HepG2 (cell line): ENCODE results near the gene ELL3. TPM values are rescaled to one million over a fixed set of nuclear protein-coding genes. Genes with fewer than 3 reads are reported as not detected.

Source experiments
- AGO1 ChIP-seq: fragments of 200-400 bp; formaldehyde crosslinking; IDR thresholded peaks from 2 replicates; pipeline ENCODE4 v1.6.1; 2017; ENCODE audit warnings: mild to moderate bottlenecking, low read depth, low read length, moderate library complexity; ENCODE audit not compliant: poor library complexity, severe bottlenecking
- ARNTL ChIP-seq: sonication (generic); formaldehyde crosslinking; IDR thresholded peaks from 2 replicates; pipeline ENCODE4 v1.4.0; 2020; ENCODE audit warnings: mild to moderate bottlenecking, missing genetic modification reagents
- FOXJ3 ChIP-seq: sonication (generic); formaldehyde crosslinking; IDR thresholded peaks from 2 replicates; pipeline ENCODE4 v1.4.0; 2020; ENCODE audit warnings: missing genetic modification reagents, mild to moderate bottlenecking, borderline replicate concordance
- HIVEP1 ChIP-seq: sonication (generic); formaldehyde crosslinking; IDR thresholded peaks from 2 replicates; pipeline ENCODE4 v1.4.0; 2020; ENCODE audit warnings: mild to moderate bottlenecking, missing genetic modification reagents
- IKZF4 ChIP-seq: sonication (generic); formaldehyde crosslinking; IDR thresholded peaks from 2 replicates; pipeline ENCODE4 v1.5.1; 2020; ENCODE audit warnings: borderline replicate concordance, mild to moderate bottlenecking, low read depth, missing genetic modification reagents; ENCODE audit errors: not compliant biosample characterization
- KLF13 ChIP-seq: sonication (generic); formaldehyde crosslinking; IDR thresholded peaks from 2 replicates; pipeline ENCODE4 v1.4.0; 2020; ENCODE audit warnings: mild to moderate bottlenecking, missing genetic modification reagents
- NFE2L1 ChIP-seq: sonication (generic); formaldehyde crosslinking; IDR thresholded peaks from 2 replicates; pipeline ENCODE4 v1.4.0; 2020; ENCODE audit warnings: missing genetic modification reagents, mild to moderate bottlenecking, borderline replicate concordance
- TBL1XR1 ChIP-seq: fragments of 150-350 bp; IDR thresholded peaks from 2 replicates; pipeline ENCODE4 v1.6.1; 2014; ENCODE audit warnings: borderline replicate concordance, low read length; ENCODE audit not compliant: partially characterized antibody
- ZNF337 ChIP-seq: sonication (generic); formaldehyde crosslinking; IDR thresholded peaks from 2 replicates; pipeline ENCODE4 v1.5.1; 2020; ENCODE audit warnings: missing genetic modification reagents, low read depth, mild to moderate bottlenecking, borderline replicate concordance
- ZNF572 ChIP-seq: sonication (generic); formaldehyde crosslinking; IDR thresholded peaks from 2 replicates; pipeline ENCODE4 v1.5.1; 2020; ENCODE audit warnings: mild to moderate bottlenecking, missing genetic modification reagents
- ZNF879 ChIP-seq: sonication (generic); formaldehyde crosslinking; IDR thresholded peaks from 2 replicates; pipeline ENCODE4 v1.8.1; 2023; ENCODE audit warnings: missing genetic modification reagents
- ZNF891 ChIP-seq: sonication (generic); formaldehyde crosslinking; IDR thresholded peaks from 2 replicates; pipeline ENCODE4 v1.5.0; 2020; ENCODE audit warnings: mild to moderate bottlenecking, missing genetic modification reagents
- polyA plus RNA-seq, 8 experiments: library from polyadenylated mRNA; depleted of rRNA in 3 of 8; stranded (reverse) in 7 of 8; unstranded in 1 of 8; fragments of >200 nt; fragmentation: Illumina TruSeq in 4 of 8; extraction: Trizol in 4 of 8; gene quantifications; 2 replicates each; pipeline versions ENCODE4 v1.2.1 to v1.2.3, GENCODE V29; 2011 to 2016; ENCODE audit warnings: low read depth in 4 of 8, missing spikeins in 1 of 8, mixed read lengths in 1 of 8; ENCODE audit not compliant: insufficient read depth in 1 of 8
- total RNA-seq, 5 experiments: library from RNA; depleted of rRNA; stranded (reverse); fragments of >200 nt; fragmentation: Illumina TruSeq; extraction: Trizol; gene quantifications; 2 replicates each; pipeline ENCODE4 v1.2.3, GENCODE V29; 2016; ENCODE audit warnings: low read depth in 1 of 5
- TF ChIP-seq, protein P1 (sequence below): sonication (generic); formaldehyde crosslinking; IDR thresholded peaks from 2 replicates; pipeline ENCODE4 v1.4.0; 2020; ENCODE audit warnings: missing genetic modification reagents, borderline replicate concordance
- TF ChIP-seq, protein P2 (sequence below): sonication (generic); formaldehyde crosslinking; IDR thresholded peaks from 2 replicates; pipeline ENCODE4 v1.8.0; 2022; ENCODE audit warnings: mild to moderate bottlenecking, missing genetic modification reagents, moderate library complexity
- TF ChIP-seq, protein P3 (sequence below): sonication (generic); formaldehyde crosslinking; IDR thresholded peaks from 2 replicates; pipeline ENCODE4 v1.5.0; 2020; ENCODE audit warnings: mild to moderate bottlenecking, missing genetic modification reagents
- TF ChIP-seq, protein P4 (sequence below): sonication (generic); formaldehyde crosslinking; IDR thresholded peaks from 2 replicates; pipeline ENCODE4 v1.5.0; 2020; ENCODE audit warnings: missing genetic modification reagents

The ELL3 gene
- total and polyA plus RNA-seq, 2 of the 13 experiments (the other 11 are each of a cell fraction or from before 2014, with no cell fraction given), result 6.1 to 8.8 TPM

DNA sequence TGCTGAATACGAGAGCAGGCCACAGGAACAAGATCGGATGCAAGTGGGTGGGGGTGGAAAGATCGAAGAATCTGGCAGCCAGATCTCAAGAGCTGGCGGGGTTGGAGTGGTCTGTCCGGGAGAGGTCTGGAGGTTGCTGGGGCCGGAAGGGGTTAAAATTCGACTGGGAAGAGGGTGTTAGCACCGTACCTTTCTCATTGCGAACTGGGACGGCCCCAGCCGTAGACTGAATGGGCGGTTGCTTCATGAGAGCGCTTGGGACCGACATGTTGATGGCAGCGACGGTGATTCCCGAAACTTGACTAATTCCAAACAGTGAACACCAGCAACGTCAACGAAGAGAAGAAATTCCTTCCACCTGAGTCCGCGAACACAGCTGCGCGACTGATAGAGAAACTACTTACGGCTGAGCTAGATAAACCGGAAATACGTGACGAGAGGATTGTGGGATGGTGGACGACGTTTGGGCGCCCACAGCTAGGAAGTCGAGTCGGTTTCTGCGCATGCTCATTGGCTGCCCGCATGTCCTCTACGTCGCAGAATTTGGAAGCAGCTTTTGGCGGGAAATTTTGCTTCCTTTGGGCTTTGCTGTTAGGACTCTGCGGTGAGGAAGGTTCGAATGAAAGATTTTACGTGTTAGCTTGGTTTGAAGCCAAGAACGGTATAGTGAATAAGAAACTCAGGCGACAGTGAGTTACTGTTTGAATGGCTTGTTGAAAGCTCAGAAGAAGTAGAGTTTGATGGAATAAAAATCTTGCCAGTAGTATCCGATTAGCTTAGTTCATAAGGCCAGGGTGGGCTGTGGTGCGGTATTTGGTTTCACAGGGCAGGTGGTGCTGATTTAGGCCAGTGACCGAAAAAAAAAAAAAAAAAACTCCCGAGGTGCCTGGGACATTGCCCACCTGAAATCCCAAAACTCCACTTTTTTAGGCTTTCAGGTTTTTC, 47.8 kb upstream of the ELL3 start, which contains the start of gene MFAP1 (continued):
- TF ChIP-seq, protein P1, sequence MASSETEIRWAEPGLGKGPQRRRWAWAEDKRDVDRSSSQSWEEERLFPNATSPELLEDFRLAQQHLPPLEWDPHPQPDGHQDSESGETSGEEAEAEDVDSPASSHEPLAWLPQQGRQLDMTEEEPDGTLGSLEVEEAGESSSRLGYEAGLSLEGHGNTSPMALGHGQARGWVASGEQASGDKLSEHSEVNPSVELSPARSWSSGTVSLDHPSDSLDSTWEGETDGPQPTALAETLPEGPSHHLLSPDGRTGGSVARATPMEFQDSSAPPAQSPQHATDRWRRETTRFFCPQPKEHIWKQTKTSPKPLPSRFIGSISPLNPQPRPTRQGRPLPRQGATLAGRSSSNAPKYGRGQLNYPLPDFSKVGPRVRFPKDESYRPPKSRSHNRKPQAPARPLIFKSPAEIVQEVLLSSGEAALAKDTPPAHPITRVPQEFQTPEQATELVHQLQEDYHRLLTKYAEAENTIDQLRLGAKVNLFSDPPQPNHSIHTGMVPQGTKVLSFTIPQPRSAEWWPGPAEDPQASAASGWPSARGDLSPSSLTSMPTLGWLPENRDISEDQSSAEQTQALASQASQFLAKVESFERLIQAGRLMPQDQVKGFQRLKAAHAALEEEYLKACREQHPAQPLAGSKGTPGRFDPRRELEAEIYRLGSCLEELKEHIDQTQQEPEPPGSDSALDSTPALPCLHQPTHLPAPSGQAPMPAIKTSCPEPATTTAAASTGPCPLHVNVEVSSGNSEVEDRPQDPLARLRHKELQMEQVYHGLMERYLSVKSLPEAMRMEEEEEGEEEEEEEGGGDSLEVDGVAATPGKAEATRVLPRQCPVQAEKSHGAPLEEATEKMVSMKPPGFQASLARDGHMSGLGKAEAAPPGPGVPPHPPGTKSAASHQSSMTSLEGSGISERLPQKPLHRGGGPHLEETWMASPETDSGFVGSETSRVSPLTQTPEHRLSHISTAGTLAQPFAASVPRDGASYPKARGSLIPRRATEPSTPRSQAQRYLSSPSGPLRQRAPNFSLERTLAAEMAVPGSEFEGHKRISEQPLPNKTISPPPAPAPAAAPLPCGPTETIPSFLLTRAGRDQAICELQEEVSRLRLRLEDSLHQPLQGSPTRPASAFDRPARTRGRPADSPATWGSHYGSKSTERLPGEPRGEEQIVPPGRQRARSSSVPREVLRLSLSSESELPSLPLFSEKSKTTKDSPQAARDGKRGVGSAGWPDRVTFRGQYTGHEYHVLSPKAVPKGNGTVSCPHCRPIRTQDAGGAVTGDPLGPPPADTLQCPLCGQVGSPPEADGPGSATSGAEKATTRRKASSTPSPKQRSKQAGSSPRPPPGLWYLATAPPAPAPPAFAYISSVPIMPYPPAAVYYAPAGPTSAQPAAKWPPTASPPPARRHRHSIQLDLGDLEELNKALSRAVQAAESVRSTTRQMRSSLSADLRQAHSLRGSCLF (CRISPR knock-in tag), result no peak
- TF ChIP-seq ZNF337 (CRISPR knock-in tag) (0 out of 2 replicates have a peak, but pooled peaks have one; percentile 55), ARNTL (CRISPR knock-in tag) (0 out of 2 replicates have a peak, but pooled peaks have one; percentile 19), ZNF891 (CRISPR knock-in tag) (0 out of 2 replicates have a peak, but pooled peaks have one; percentile 32), NFE2L1 (CRISPR knock-in tag) (no peak), AGO1 (no peak), FOXJ3 (CRISPR knock-in tag) (peak; percentile 39; the same call in 1 of the 2 replicates), TBL1XR1 (no peak), KLF13 (CRISPR knock-in tag) (no peak), IKZF4 (CRISPR knock-in tag) (no peak), ZNF879 (no peak), HIVEP1 (CRISPR knock-in tag) (peak; percentile 71), ZNF572 (CRISPR knock-in tag) (peak; percentile 72; the same call in 1 of the 2 replicates)
- TF ChIP-seq, protein P2, sequence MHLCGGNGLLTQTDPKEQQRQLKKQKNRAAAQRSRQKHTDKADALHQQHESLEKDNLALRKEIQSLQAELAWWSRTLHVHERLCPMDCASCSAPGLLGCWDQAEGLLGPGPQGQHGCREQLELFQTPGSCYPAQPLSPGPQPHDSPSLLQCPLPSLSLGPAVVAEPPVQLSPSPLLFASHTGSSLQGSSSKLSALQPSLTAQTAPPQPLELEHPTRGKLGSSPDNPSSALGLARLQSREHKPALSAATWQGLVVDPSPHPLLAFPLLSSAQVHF (CRISPR knock-in tag), result no peak
- TF ChIP-seq, protein P3, sequence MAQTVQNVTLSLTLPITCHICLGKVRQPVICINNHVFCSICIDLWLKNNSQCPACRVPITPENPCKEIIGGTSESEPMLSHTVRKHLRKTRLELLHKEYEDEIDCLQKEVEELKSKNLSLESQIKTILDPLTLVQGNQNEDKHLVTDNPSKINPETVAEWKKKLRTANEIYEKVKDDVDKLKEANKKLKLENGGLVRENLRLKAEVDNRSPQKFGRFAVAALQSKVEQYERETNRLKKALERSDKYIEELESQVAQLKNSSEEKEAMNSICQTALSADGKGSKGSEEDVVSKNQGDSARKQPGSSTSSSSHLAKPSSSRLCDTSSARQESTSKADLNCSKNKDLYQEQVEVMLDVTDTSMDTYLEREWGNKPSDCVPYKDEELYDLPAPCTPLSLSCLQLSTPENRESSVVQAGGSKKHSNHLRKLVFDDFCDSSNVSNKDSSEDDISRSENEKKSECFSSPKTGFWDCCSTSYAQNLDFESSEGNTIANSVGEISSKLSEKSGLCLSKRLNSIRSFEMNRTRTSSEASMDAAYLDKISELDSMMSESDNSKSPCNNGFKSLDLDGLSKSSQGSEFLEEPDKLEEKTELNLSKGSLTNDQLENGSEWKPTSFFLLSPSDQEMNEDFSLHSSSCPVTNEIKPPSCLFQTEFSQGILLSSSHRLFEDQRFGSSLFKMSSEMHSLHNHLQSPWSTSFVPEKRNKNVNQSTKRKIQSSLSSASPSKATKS (CRISPR knock-in tag), result no peak
- TF ChIP-seq, protein P4, sequence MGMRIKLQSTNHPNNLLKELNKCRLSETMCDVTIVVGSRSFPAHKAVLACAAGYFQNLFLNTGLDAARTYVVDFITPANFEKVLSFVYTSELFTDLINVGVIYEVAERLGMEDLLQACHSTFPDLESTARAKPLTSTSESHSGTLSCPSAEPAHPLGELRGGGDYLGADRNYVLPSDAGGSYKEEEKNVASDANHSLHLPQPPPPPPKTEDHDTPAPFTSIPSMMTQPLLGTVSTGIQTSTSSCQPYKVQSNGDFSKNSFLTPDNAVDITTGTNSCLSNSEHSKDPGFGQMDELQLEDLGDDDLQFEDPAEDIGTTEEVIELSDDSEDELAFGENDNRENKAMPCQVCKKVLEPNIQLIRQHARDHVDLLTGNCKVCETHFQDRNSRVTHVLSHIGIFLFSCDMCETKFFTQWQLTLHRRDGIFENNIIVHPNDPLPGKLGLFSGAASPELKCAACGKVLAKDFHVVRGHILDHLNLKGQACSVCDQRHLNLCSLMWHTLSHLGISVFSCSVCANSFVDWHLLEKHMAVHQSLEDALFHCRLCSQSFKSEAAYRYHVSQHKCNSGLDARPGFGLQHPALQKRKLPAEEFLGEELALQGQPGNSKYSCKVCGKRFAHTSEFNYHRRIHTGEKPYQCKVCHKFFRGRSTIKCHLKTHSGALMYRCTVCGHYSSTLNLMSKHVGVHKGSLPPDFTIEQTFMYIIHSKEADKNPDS, result no peak
